ENCODE data around the gene APPBP2. TPM values are rescaled to one million over a fixed set of nuclear protein-coding genes. Genes with fewer than 3 reads are reported as not detected.
"Not testable (repeated sequence)": the region's sequence is repeated elsewhere in the genome, so short reads cannot be mapped to it uniquely, and the experiment has no call there.

Gene APPBP2
- total RNA-seq, 1 donor from 2014 or later: 8.6 TPM

DNA sequence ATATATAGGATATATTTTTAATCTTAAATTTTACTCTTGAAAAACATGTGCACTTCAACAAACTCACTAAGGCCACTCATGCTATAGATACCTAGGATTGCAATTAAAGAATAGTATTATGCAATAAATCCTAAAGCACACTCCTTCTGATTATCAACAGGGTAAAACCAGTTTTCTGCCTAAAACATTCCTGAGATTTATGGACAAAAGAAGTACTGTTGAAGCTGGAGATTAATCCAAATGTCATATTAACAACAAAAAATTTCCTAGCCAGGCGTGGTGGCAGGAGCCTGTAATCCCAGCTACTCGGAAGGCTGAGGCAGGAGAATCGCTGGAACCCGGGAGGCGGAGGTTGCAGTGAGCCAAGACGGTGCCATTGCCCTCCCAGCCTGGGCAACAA, 82.3 kb downstream of the APPBP2 start:
- no peaks in the 10 kb centered on the region for H3K9me3 ChIP-seq
- no peaks in the 10 kb centered on the region for H3K27me3 ChIP-seq
- DNase-seq (ENCODE audit: low spot score in 2 of 2): no peak
- intact Hi-C loops (cut with DNase I): no loop called here
- H3K36me3 ChIP-seq: peaks cover 22 to 30% of the 10 kb centered on the region in 2 donors
- H3K4me1 ChIP-seq: peaks cover 0 to 8% of the 10 kb centered on the region in 2 donors
- no peak overlapping the region for H3K4me3 ChIP-seq
- no peak for TF ChIP-seq CTCF (IDR thresholded peaks at IDR 0.05)
- H3K27ac ChIP-seq: no peak overlapping the region

GRCh38 chr17:60442271-60443173, 83.5 kb downstream of the APPBP2 start:
- DNase-seq (ENCODE audit: low spot score in 2 of 2): no peak
- H3K27me3 ChIP-seq: no peaks in the 10 kb centered on the region
- peaks cover 14 to 18% of the 10 kb centered on the region in 2 donors for H3K36me3 ChIP-seq
- no peak overlapping the region for H3K4me3 ChIP-seq
- no peaks in the 10 kb centered on the region for H3K9me3 ChIP-seq
- TF ChIP-seq CTCF (IDR thresholded peaks at IDR 0.05): no peak
- peaks cover 0 to 8% of the 10 kb centered on the region in 2 donors for H3K4me1 ChIP-seq
- H3K27ac ChIP-seq: no peak overlapping the region
- intact Hi-C loops (cut with DNase I): no loop called here

DNA sequence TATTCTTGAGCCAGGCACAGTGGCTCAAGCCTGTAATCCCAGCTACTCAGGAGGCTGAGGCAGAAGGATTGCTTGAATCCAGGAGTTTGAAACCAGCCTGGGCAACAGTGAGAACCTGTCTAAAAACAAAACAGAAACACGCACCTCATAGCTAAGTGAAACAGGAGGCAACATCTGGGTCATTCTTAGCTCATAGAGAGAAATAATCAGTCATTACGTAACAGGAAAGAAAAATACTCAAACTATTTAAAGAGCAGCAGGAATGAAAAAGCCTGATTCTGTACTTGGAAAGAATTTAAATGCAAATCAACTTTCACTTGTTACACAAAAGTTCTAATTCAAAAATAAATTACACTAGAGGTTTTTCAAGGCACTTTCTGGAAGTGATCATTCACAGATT, 86.5 kb downstream of the APPBP2 start:
- peaks cover 0 to 8% of the 10 kb centered on the region in 2 donors for H3K4me1 ChIP-seq
- intact Hi-C loops (cut with DNase I): loop anchor here (5.0 to 10.0 kb wide), 3 partner anchors 47 to 335 kb away; partner anchors contain the start of genes CA4 and USP32
- DNase-seq (ENCODE audit: low spot score in 2 of 2): no peak
- no peak overlapping the region for H3K27ac ChIP-seq
- TF ChIP-seq CTCF (IDR thresholded peaks at IDR 0.05): no peak
- no peak overlapping the region for H3K4me3 ChIP-seq
- no peaks in the 10 kb centered on the region for H3K27me3 ChIP-seq
- H3K9me3 ChIP-seq: no peaks in the 10 kb centered on the region
- no peaks in the 10 kb centered on the region for H3K36me3 ChIP-seq

DNA sequence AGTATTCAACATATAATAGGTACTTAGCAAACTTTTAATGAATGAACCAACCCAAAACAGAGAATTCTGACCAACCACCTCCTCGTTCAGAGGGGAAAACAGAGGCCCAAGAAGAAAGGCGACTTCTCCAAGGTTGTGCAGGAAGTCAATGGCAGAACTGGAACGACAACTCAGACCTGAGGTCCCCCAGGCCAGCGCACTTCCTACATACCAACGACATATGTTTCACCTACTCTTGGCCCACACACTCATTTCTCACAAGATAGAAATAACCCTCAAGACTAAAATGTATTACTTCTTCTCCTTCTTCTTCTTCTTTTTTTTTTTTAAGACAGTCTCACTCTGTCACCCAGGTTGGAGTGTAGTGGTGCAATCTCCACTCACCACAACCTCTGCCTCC, 89.4 kb downstream of the APPBP2 start:
- no peak overlapping the region for H3K27ac ChIP-seq
- intact Hi-C loops (cut with DNase I): loop anchor here (5.0 to 10.0 kb wide), 3 partner anchors 44 to 332 kb away; partner anchors contain the start of genes CA4 and USP32
- no peaks in the 10 kb centered on the region for H3K9me3 ChIP-seq
- H3K27me3 ChIP-seq: no peaks in the 10 kb centered on the region
- H3K36me3 ChIP-seq: no peaks in the 10 kb centered on the region
- peaks cover 0 to 4% of the 10 kb centered on the region in 2 donors for H3K4me1 ChIP-seq
- DNase-seq (ENCODE audit: low spot score in 2 of 2): no peak
- no peak for TF ChIP-seq CTCF (IDR thresholded peaks at IDR 0.05)
- H3K4me3 ChIP-seq: no peak overlapping the region

- peaks cover 0 to 4% of the 10 kb centered on the region in 2 donors for H3K4me1 ChIP-seq
- intact Hi-C loops (cut with DNase I): loop anchor here (1.0 to 10.0 kb wide), 4 partner anchors 14 to 331 kb away; partner anchors contain the start of genes CA4 and USP32
- H3K36me3 ChIP-seq: no peaks in the 10 kb centered on the region
- H3K4me3 ChIP-seq: peak overlapping the region in 1 of 2 donors; percentile 40
- no peaks in the 10 kb centered on the region for H3K27me3 ChIP-seq
- peak; percentile 82 to 91 (median 87) for TF ChIP-seq CTCF (IDR thresholded peaks at IDR 0.05)
- peak overlapping the region; percentile 31 to 51 for H3K27ac ChIP-seq
- DNase-seq (ENCODE audit: low spot score in 2 of 2): peak in 1 of 2 donors; percentile 86
- H3K9me3 ChIP-seq: no peaks in the 10 kb centered on the region
Measured at GRCh38 chr17:60435244-60436167, 90.5 kb downstream of the APPBP2 start.

GRCh38 chr17:60433021-60433997, 92.7 kb downstream of the APPBP2 start:
- H3K4me1 ChIP-seq; H3K9me3 ChIP-seq; H3K36me3 ChIP-seq; H3K27ac ChIP-seq; H3K4me3 ChIP-seq; DNase-seq (ENCODE audit: low spot score in 2 of 2); H3K27me3 ChIP-seq: not testable (repeated sequence)
- intact Hi-C loops (cut with DNase I): loop anchor here (10.0 kb wide), 2 partner anchors 289 to 329 kb away; partner anchors contain the start of gene CA4

DNA sequence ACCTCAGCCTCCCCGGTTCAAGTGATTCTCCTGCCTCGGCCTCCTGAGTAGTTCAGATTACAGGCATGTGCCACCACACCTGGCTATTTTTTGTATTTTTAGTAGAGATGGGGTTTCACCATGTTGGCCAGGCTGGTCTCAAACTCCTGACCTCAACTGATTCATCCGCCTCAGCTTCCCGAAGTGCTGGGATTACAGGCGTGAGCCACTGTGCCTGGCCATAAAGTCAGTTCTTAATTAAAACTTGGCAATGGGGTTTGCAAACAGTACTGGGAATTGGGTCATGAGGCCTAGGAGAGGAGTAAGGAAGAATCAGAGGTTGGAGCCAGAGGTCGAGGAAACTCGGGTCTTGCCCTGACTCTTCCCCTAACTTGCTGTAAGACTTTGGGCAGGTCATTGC, 95.5 kb downstream of the APPBP2 start:
- H3K36me3 ChIP-seq; H3K4me3 ChIP-seq; H3K27me3 ChIP-seq; H3K4me1 ChIP-seq; H3K27ac ChIP-seq; DNase-seq (ENCODE audit: low spot score in 2 of 2); H3K9me3 ChIP-seq: not testable (repeated sequence)
- intact Hi-C loops (cut with DNase I): loop anchor here (10.0 kb wide), 2 partner anchors 286 to 326 kb away; partner anchors contain the start of gene CA4
